GM12878 (cell line): ENCODE measurements around the gene CSF1R. TPM values are rescaled to one million over a fixed set of nuclear protein-coding genes. Genes with fewer than 3 reads are reported as not detected.

Experiments
- ATAC-seq: fragments of 200-7000 bp; cut with Tn5 transposase; 3 replicates; pipeline ENCODE4 v1.9.1; 2020; ENCODE audit warnings: mild to moderate bottlenecking, moderate library complexity
- BruUV-seq: library from RNA; stranded (reverse); fragments of 400-500 nt; replicated peaks from 2 replicates; lab custom pipeline; 2021; lab: Mats Ljungman, UMichigan
- CTCF ChIA-PET: fragments of 300-600 bp; sonication (Branson Sonifier 250); formaldehyde crosslinking; extraction: SDS; loops from one replicate; lab custom pipeline; 2021; ENCODE audit warnings: inconsistent platforms; lab: Yijun Ruan, JAX
- POLR2A ChIA-PET: fragments of 350-600 bp; formaldehyde crosslinking; extraction: SDS; loops from one replicate; lab custom pipeline; 2021; ENCODE audit warnings: inconsistent platforms; lab: Charles Lee
- RAD21 ChIA-PET: fragments of 300-600 bp; sonication (Branson Sonifier 250); formaldehyde crosslinking; loops from one replicate; lab custom pipeline; 2023; ENCODE audit warnings: antibody characterized with exemption; ENCODE audit not compliant: unreplicated experiment; lab: Charles Lee
- SMC1A ChIA-PET: fragments of 300-600 bp; sonication (Branson Sonifier 250); formaldehyde crosslinking; loops from one replicate; lab custom pipeline; 2023; ENCODE audit not compliant: unreplicated experiment, uncharacterized antibody; lab: Charles Lee
- DNase-seq: peaks from one replicate; pipeline ENCODE4 v3.0.0-alpha.2; 2011; ENCODE audit warnings: low read depth, low spot score
- FAIRE-seq: peaks from 3 replicates; lab custom pipeline; 2011; peaks lifted over from hg19 to GRCh38; lab: Jason Lieb, UNC
- H2AFZ ChIP-seq: 2 replicates; pipeline ENCODE4 v1.6.0; 2011; ENCODE audit warnings: low read depth, low read length, control low read depth; ENCODE audit not compliant: control insufficient read depth
- H3K27ac ChIP-seq: 2 replicates; pipeline ENCODE4 v1.5.1; 2011; ENCODE audit warnings: control low read depth; ENCODE audit not compliant: control insufficient read depth, insufficient read depth
- H3K27me3 ChIP-seq, 2 experiments: replicated peaks in 1 of 2; 2 replicates each; pipeline versions ENCODE4 v1.6.0 to v1.6.1; 2011; ENCODE audit warnings: low read length in 1 of 2; ENCODE audit not compliant: control insufficient read depth in 2 of 2, insufficient read depth in 2 of 2
- H3K36me3 ChIP-seq, 2 experiments: 2 replicates each; pipeline ENCODE4 v1.5.1; 2011; ENCODE audit warnings: low read length in 1 of 2; ENCODE audit not compliant: control insufficient read depth in 2 of 2, insufficient read depth in 2 of 2
- H3K4me1 ChIP-seq: 2 replicates; pipeline ENCODE4 v1.6.1; 2011; ENCODE audit warnings: mild to moderate bottlenecking, low read length, moderate library complexity, mixed read lengths; ENCODE audit not compliant: control insufficient read depth, insufficient read depth
- H3K4me2 ChIP-seq: 2 replicates; pipeline ENCODE4 v1.6.0; 2011; ENCODE audit warnings: control low read depth; ENCODE audit not compliant: control insufficient read depth, insufficient read depth
- H3K4me3 ChIP-seq: fragments of 200-600 bp; sonication (generic); 2 replicates; pipeline ENCODE4 v1.5.1; 2016
- H3K79me2 ChIP-seq: 2 replicates; pipeline ENCODE4 v1.6.0; 2011; ENCODE audit warnings: low read length; ENCODE audit not compliant: control insufficient read depth, insufficient read depth
- H3K9ac ChIP-seq: 2 replicates; pipeline ENCODE4 v1.8.0; 2011; ENCODE audit warnings: low read length, control low read depth, mixed read lengths; ENCODE audit not compliant: control insufficient read depth, insufficient read depth
- H3K9me3 ChIP-seq: replicated peaks from 3 replicates; pipeline ENCODE4 v1.5.1; 2011; ENCODE audit warnings: mild to moderate bottlenecking, low read length; ENCODE audit not compliant: control insufficient read depth, insufficient read depth
- H4K20me1 ChIP-seq: 2 replicates; pipeline ENCODE4 v1.6.0; 2011; ENCODE audit not compliant: control insufficient read depth, insufficient read depth
- CBX3 ChIP-seq: fragments of 200-600 bp; sonication (generic); IDR thresholded peaks from 2 replicates; pipeline ENCODE4 v1.6.1; 2016; ENCODE audit warnings: low read depth, borderline replicate concordance
- DPF2 ChIP-seq: fragments of 450-650 bp; IDR thresholded peaks from 2 replicates; pipeline ENCODE4 v1.6.1; 2017; ENCODE audit warnings: mild to moderate bottlenecking
- ESRRA ChIP-seq: IDR thresholded peaks from 2 replicates; pipeline ENCODE4 v1.6.1; 2012; ENCODE audit warnings: mild to moderate bottlenecking, low read length, improper control_type of control experiment
- MTA3 ChIP-seq: IDR thresholded peaks from 2 replicates; pipeline ENCODE4 v1.6.1; 2012; ENCODE audit warnings: low read length, inconsistent platforms, borderline replicate concordance
- MYB ChIP-seq: fragments of 150-350 bp; IDR thresholded peaks from 2 replicates; pipeline ENCODE4 v1.6.1; 2014; ENCODE audit warnings: mild to moderate bottlenecking, low read depth, low read length, borderline replicate concordance
- NBN ChIP-seq: fragments of 450-650 bp; IDR thresholded peaks from 2 replicates; pipeline ENCODE4 v1.6.1; 2016
- NR2C1 ChIP-seq: fragments of 450-650 bp; IDR thresholded peaks from 2 replicates; pipeline ENCODE4 v1.6.1; 2017; ENCODE audit warnings: antibody characterized with exemption, mild to moderate bottlenecking, moderate library complexity
- NR2F1 ChIP-seq: fragments of 450-650 bp; conservative IDR thresholded peaks from 2 replicates; pipeline ENCODE4 v1.6.1; 2017; ENCODE audit warnings: mild to moderate bottlenecking
- POU2F2 ChIP-seq: IDR thresholded peaks from 3 replicates; pipeline ENCODE4 v1.6.1; 2011; ENCODE audit warnings: low read depth, mild to moderate bottlenecking, low read length, borderline replicate concordance
- SREBF1 ChIP-seq: IDR thresholded peaks from 2 replicates; pipeline ENCODE4 v1.6.1; 2012; ENCODE audit warnings: mild to moderate bottlenecking, low read length
- TAF1 ChIP-seq: IDR thresholded peaks from 2 replicates; pipeline ENCODE4 v1.6.1; 2011; ENCODE audit warnings: mild to moderate bottlenecking, low read depth, low read length, borderline replicate concordance
- TBL1XR1 ChIP-seq: IDR thresholded peaks from 2 replicates; pipeline ENCODE4 v1.6.1; 2012; ENCODE audit warnings: low read depth, low read length, improper control_type of control experiment
- TCF7 ChIP-seq: IDR thresholded peaks from 2 replicates; pipeline ENCODE4 v1.6.1; 2014; ENCODE audit warnings: antibody characterized with exemption, borderline replicate concordance
- ZBED1 ChIP-seq: IDR thresholded peaks from 2 replicates; pipeline ENCODE4 v1.6.1; 2016; ENCODE audit warnings: borderline replicate concordance
- ZNF207 ChIP-seq: fragments of 450-650 bp; IDR thresholded peaks from 2 replicates; pipeline ENCODE4 v1.6.1; 2014; ENCODE audit warnings: antibody characterized with exemption, mild to moderate bottlenecking, borderline replicate concordance
- WGBS: methylation state at CpG from one replicate; pipeline ENCODE4 v1.1.6; 2016; ENCODE audit warnings: low lambda C conversion rate; ENCODE audit not compliant: insufficient replicate concordance, insufficient coverage; ENCODE audit errors: missing lambda C conversion rate; 5-methylcytosine and 5-hydroxymethylcytosine counted together
- in situ Hi-C: fragments of 300-500 bp; cut with MboI; formaldehyde crosslinking; loops from 9 replicates; pipeline ENCODE4 v1.14.3; 2018; ENCODE audit warnings: mixed read lengths
- intact Hi-C: fragments of 100-400 bp; cut with micrococcal nuclease; formaldehyde crosslinking; loops from one replicate; pipeline ENCODE4 v1.14.2; 2022; ENCODE audit not compliant: unreplicated experiment
- polyA plus RNA-seq, 11 experiments: library from polyadenylated mRNA; depleted of rRNA in 4 of 11; unstranded in 6 of 11; stranded (reverse) in 5 of 11; fragments of >200 nt; fragmentation: Nextera tagmentation in 4 of 11; fragmentation: Illumina TruSeq in 1 of 11; extraction: Ambion mirVana in 4 of 11; extraction: Trizol in 1 of 11; gene quantifications; 1 replicate in 1 of 11; 2 replicates in 10 of 11; pipeline versions ENCODE4 v1.2.1 to v1.2.3, GENCODE V29; 2011 to 2016; ENCODE audit warnings: inconsistent platforms in 2 of 11, missing spikeins in 2 of 11, low read depth in 1 of 11
- total RNA-seq, 4 experiments: library from RNA; depleted of rRNA in 3 of 4; stranded (reverse); fragments of >200 nt in 3 of 4; fragmentation: Illumina TruSeq in 1 of 4; extraction: Trizol in 1 of 4; gene quantifications; 2 replicates each; pipeline versions ENCODE4 v1.2.1 to v1.2.3, GENCODE V29; 2013 to 2021
- TF ChIP-seq, protein P1 (sequence below): fragments of 450-650 bp; formaldehyde crosslinking; IDR thresholded peaks from 2 replicates; pipeline ENCODE4 v1.4.0; 2020; ENCODE audit warnings: mild to moderate bottlenecking, moderate library complexity
- TF ChIP-seq, protein P2 (sequence below): IDR thresholded peaks from 2 replicates; pipeline ENCODE4 v1.6.1; 2011; ENCODE audit warnings: mild to moderate bottlenecking, low read depth, low read length, moderate library complexity; ENCODE audit not compliant: insufficient replicate concordance
- TF ChIP-seq, protein P3 (sequence below), 3 experiments: IDR thresholded peaks in 2 of 3; conservative IDR thresholded peaks in 1 of 3; 2 replicates each; pipeline ENCODE4 v1.5.1; 2011; ENCODE audit warnings: low read depth in 3 of 3, low read length in 3 of 3, mild to moderate bottlenecking in 3 of 3, control low read depth in 2 of 3, moderate library complexity in 2 of 3, inconsistent platforms in 1 of 3, mixed read lengths in 1 of 3; ENCODE audit not compliant: control insufficient read depth in 2 of 3, insufficient read depth in 1 of 3; ENCODE audit errors: extremely low read depth in 1 of 3

The CSF1R gene
- total and polyA plus RNA-seq, 10 of the 15 experiments (the other 5 are each of a cell fraction or from before 2014, with no cell fraction given), result 0.35 to 3.6 (median 1.2) TPM

DNA sequence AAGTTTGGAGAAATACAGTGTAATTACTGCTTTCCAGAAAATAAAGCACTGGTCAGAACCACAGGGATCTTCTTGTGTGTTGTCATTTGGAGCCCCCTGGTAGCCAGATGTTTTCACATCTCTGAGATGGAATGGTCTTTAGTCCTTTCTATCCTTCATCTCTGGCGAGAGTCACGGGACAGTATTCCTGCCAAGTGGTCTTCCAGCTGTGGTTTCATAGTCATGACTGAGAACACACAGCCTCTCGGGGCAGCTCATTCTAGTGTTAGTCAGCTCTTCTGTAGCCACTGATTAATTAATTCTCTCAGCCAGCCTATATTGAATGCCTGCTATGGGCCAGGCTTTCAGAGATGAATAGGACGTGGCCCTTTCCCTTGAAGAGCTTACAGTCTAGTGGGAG lies 51.7 kb downstream of the CSF1R start (continued):
- TF ChIP-seq SREBF1, result no peak
- TF ChIP-seq NR2C1, result no peak
- TF ChIP-seq NR2F1, result no peak
- no peak for TF ChIP-seq MYB
- TF ChIP-seq TCF7, result no peak
- TF ChIP-seq TAF1, result no peak
- no peak for TF ChIP-seq TBL1XR1
- TF ChIP-seq, protein P1, sequence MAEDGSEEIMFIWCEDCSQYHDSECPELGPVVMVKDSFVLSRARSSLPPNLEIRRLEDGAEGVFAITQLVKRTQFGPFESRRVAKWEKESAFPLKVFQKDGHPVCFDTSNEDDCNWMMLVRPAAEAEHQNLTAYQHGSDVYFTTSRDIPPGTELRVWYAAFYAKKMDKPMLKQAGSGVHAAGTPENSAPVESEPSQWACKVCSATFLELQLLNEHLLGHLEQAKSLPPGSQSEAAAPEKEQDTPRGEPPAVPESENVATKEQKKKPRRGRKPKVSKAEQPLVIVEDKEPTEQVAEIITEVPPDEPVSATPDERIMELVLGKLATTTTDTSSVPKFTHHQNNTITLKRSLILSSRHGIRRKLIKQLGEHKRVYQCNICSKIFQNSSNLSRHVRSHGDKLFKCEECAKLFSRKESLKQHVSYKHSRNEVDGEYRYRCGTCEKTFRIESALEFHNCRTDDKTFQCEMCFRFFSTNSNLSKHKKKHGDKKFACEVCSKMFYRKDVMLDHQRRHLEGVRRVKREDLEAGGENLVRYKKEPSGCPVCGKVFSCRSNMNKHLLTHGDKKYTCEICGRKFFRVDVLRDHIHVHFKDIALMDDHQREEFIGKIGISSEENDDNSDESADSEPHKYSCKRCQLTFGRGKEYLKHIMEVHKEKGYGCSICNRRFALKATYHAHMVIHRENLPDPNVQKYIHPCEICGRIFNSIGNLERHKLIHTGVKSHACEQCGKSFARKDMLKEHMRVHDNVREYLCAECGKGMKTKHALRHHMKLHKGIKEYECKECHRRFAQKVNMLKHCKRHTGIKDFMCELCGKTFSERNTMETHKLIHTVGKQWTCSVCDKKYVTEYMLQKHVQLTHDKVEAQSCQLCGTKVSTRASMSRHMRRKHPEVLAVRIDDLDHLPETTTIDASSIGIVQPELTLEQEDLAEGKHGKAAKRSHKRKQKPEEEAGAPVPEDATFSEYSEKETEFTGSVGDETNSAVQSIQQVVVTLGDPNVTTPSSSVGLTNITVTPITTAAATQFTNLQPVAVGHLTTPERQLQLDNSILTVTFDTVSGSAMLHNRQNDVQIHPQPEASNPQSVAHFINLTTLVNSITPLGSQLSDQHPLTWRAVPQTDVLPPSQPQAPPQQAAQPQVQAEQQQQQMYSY (CRISPR knock-in tag), result no peak

DNA sequence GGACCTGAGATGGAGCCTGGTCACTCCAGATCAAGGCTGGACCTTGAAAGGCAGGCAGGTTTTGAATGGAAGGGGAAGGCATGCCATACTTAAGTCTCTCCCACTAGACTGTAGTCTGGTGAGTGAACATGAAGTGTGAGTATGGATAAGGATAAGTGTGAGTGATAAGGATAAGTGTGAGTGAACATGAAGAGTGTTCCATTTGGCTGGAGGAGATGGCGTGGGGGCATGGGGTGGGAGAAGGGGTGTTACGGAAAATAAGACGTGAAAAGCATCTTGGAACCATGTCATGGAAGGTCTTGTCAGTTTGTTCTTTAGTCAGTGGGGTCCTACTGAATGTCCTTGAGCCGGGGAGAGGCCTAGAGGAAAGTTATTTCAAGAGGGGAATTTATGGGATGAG lies 53.0 kb downstream of the CSF1R start:
- no peak overlapping the region for H3K9ac ChIP-seq
- intact Hi-C loops, result no loop called here
- H3K9me3 ChIP-seq, result no peaks in the 10 kb centered on the region
- RAD21 ChIA-PET, result no interaction called here
- ATAC-seq, result no peak
- H3K27ac ChIP-seq, result no peak overlapping the region
- no peaks in the 10 kb centered on the region for H4K20me1 ChIP-seq
- H3K79me2 ChIP-seq, result no peaks in the 10 kb centered on the region
- 99% methylated on average over 4 of the region's 4 CpGs for WGBS
- peaks cover 7% of the 10 kb centered on the region for H3K4me1 ChIP-seq
- DNase-seq, result no peak
- no peak overlapping the region for H2AFZ ChIP-seq
- H3K4me3 ChIP-seq, result no peak overlapping the region
- H3K4me2 ChIP-seq, result no peak overlapping the region
- H3K36me3 ChIP-seq, result peaks cover 17 to 57% of the 10 kb centered on the region in 2 experiments
- no peak for FAIRE-seq
- POLR2A ChIA-PET, result no interaction called here
- SMC1A ChIA-PET, result interaction anchor here (1.6 kb wide), 1 partner anchor 10 kb away, joined by 4 read pairs; no protein-coding TSS in a partner anchor
- no TSS peak for BruUV-seq
- CTCF ChIA-PET, result interaction anchor here (0.7 to 3.4 kb wide), 3 partner anchors 27 to 89 kb away, joined by 3 to 17 read pairs (median 3); no protein-coding TSS in a partner anchor
- H3K27me3 ChIP-seq, result no peaks in the 10 kb centered on the region
- in situ Hi-C loops, result no loop called here
- TF ChIP-seq ZNF207 (no peak), TBL1XR1 (no peak), ESRRA (no peak), NBN (no peak), POU2F2 (no peak), DPF2 (no peak), ZBED1 (no peak), NR2F1 (no peak), MTA3 (no peak), NR2C1 (no peak), CBX3 (no peak)
- TF ChIP-seq, protein P2, sequence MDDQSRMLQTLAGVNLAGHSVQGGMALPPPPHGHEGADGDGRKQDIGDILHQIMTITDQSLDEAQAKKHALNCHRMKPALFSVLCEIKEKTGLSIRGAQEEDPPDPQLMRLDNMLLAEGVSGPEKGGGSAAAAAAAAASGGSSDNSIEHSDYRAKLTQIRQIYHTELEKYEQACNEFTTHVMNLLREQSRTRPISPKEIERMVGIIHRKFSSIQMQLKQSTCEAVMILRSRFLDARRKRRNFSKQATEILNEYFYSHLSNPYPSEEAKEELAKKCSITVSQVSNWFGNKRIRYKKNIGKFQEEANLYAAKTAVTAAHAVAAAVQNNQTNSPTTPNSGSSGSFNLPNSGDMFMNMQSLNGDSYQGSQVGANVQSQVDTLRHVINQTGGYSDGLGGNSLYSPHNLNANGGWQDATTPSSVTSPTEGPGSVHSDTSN, result no peak
- TF ChIP-seq, protein P3, sequence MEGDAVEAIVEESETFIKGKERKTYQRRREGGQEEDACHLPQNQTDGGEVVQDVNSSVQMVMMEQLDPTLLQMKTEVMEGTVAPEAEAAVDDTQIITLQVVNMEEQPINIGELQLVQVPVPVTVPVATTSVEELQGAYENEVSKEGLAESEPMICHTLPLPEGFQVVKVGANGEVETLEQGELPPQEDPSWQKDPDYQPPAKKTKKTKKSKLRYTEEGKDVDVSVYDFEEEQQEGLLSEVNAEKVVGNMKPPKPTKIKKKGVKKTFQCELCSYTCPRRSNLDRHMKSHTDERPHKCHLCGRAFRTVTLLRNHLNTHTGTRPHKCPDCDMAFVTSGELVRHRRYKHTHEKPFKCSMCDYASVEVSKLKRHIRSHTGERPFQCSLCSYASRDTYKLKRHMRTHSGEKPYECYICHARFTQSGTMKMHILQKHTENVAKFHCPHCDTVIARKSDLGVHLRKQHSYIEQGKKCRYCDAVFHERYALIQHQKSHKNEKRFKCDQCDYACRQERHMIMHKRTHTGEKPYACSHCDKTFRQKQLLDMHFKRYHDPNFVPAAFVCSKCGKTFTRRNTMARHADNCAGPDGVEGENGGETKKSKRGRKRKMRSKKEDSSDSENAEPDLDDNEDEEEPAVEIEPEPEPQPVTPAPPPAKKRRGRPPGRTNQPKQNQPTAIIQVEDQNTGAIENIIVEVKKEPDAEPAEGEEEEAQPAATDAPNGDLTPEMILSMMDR (IDR thresholded peaks at IDR 0.05 in 2 of 3, conservative IDR thresholded peaks at IDR 0.05 in 1 of 3; ENCODE audit: control insufficient read depth in 2 of 3, extremely low read depth in 1 of 3, insufficient read depth in 1 of 3, low read depth in 3 of 3, low read length in 3 of 3), result no peak
